HL-60 (cell line): ENCODE measurements around the gene CHRNA4.

ENCODE experiments used
- DNase-seq, 2 experiments: peaks; one replicate each; pipeline ENCODE4 v3.0.0-alpha.2; 2010 to 2020; ENCODE audit warnings: low read depth in 1 of 2, low spot score in 1 of 2
- H3K27ac ChIP-seq: fragments of 250-450 bp; sonication (Bioruptor Pico); replicated peaks from 2 replicates; pipeline ENCODE4 v1.5.1; 2020; ENCODE audit warnings: mild to moderate bottlenecking, moderate library complexity
- H3K27me3 ChIP-seq: fragments of 250-450 bp; sonication (Bioruptor Pico); 2 replicates; pipeline ENCODE4 v1.5.1; 2021; ENCODE audit warnings: mild to moderate bottlenecking, moderate library complexity; ENCODE audit not compliant: insufficient read depth, poor library complexity, severe bottlenecking
- H3K4me3 ChIP-seq: replicated peaks from 2 replicates; pipeline ENCODE4 v1.5.1; 2011; ENCODE audit warnings: mild to moderate bottlenecking, control low read depth, low read length; ENCODE audit not compliant: insufficient read depth
- CTCF ChIP-seq: IDR thresholded peaks from one replicate; pipeline ENCODE4 v1.5.1; 2011; ENCODE audit warnings: low read length, control low read depth, inconsistent platforms; ENCODE audit not compliant: insufficient read depth
- GABPA ChIP-seq: IDR thresholded peaks from 2 replicates; pipeline ENCODE4 v1.6.1; 2012; ENCODE audit warnings: low read depth
- POLR2AphosphoS5 ChIP-seq: IDR thresholded peaks from 2 replicates; pipeline ENCODE4 v1.6.1; 2012; ENCODE audit warnings: low read depth
- REST ChIP-seq: IDR thresholded peaks from 2 replicates; pipeline ENCODE4 v1.6.1; 2012; ENCODE audit warnings: low read depth; ENCODE audit not compliant: insufficient replicate concordance
- SPI1 ChIP-seq: IDR thresholded peaks from 2 replicates; pipeline ENCODE4 v1.6.1; 2012; ENCODE audit warnings: low read depth, mild to moderate bottlenecking, borderline replicate concordance

Gene CHRNA4

DNA sequence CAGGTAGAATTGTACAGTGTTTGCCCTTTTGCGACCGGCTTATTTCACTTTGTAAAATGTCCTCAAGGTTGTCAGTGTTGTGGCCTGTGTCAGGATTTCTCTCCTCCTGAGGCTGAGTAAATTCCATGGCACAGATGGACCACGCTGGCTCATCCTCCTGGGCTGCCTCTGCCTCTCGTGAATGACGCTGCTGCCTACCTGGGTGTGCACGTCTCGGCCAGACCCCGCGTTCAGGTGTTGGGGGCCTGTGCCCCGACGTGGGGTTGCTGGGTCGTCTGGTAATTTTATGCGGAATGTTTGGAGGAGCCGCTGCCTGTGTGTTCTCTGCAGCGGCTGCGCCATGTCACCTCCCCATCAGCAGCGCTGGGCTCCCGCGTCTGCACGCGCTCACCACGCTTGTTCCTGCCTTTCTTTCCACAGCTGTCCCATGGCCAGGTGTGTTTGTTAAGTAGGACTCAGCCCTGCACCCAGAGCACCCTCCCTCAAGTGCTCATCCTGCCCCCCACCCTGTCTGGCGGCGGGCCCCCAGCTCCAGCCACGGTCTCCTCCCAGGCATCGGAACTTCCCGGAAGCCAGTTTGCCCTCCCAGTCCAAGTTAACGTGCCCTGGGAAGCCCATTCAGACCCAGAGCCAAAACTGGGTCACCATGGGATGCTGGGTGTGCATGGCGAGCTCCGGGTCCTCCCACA is 36.1 kb upstream of the CHRNA4 start:
- H3K27me3 ChIP-seq = no peaks in the 10 kb centered on the region

DNA sequence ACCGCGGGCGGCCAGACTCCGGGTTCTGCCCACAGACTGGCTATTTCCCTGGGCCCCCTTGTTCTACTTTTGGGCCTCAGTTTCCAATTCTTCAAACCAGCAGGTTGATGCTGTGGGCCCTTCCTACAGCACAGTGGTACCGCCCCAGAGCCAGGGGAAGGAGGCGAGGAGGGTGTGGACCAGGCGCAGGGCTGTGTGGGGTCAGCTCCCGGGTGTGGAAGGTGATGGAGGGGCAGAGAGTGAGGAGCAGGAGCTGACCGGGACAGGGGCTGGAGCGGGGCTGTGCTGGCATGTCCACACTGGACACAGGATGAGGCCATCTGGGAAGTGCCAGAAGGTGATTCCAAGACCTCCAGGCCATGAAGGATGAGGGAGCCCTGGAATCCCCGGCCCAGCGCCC is 35.2 kb upstream of the CHRNA4 start:
- no peak overlapping the region for H3K27ac ChIP-seq
- H3K4me3 ChIP-seq = no peak overlapping the region
- H3K27me3 ChIP-seq = no peaks in the 10 kb centered on the region
- no peak for DNase-seq
- TF ChIP-seq GABPA (no peak), SPI1 (no peak), CTCF (no peak), POLR2AphosphoS5 (no peak), REST (no peak)

More for the DNA sequence above, 36.1 kb upstream of the CHRNA4 start:
- DNase-seq = no peak
- no peak overlapping the region for H3K27ac ChIP-seq
- TF ChIP-seq SPI1 (no peak), GABPA (no peak), POLR2AphosphoS5 (no peak), CTCF (no peak), REST (no peak)
- no peak overlapping the region for H3K4me3 ChIP-seq

DNA sequence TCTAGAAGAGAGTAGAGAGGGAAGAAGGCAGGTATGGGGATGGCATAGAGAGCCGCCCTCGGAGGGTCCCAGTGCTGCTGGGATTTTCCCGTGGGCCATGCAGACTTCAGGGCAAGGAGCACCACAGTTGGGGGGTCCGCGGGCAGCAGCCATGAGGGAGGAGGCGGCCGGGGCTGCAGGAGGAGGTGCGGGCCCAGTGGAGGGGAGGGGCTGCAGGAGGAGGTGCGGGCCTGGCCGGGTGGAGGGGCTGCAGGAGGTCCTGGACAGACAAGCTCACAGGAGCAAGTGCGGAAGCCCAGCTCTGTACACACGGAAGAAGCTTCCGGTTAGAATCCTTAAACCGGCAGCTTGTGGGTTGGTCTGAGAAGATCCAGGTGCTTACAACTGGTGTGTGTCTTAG is 34.6 kb upstream of the CHRNA4 start:
- TF ChIP-seq POLR2AphosphoS5 = no peak
- no peak for TF ChIP-seq SPI1
- no peak for TF ChIP-seq CTCF
- no peak for TF ChIP-seq REST
- TF ChIP-seq GABPA = no peak
- DNase-seq = no peak
- no peak overlapping the region for H3K4me3 ChIP-seq

More for the DNA sequence above, 34.6 kb upstream of the CHRNA4 start:
- no peaks in the 10 kb centered on the region for H3K27me3 ChIP-seq
- H3K27ac ChIP-seq = no peak overlapping the region
